T-helper 9 cell (primary cell): ENCODE data around the gene F8.
"Not testable (repeated sequence)": the region's sequence is repeated elsewhere in the genome, so short reads cannot be mapped to it uniquely, and the experiment has no call there.

Experiments used
- DNase-seq: peaks from one replicate; pipeline ENCODE4 v3.0.0-alpha.2; 2020

Gene F8

DNA sequence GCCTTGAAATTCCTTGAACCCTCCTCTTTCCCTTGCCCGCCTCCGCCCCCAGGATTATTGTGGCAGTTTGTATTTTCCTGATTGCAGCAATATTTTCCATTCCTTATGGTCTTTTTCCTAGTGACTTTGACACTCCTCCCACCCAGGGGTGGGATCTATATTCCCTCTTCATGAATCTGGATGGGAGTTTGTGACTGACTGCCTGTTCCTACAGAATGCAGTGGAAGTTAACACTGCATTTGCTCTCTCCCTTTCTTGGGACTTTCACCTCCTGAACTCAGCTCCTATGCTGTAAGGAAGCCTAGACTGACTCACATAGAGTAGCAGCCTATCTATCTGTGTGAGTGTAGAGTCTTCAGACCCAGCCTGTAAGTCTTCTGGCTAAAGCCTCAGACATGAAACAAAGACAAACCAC lies 6.4 kb upstream of the F8 start:
- no peak for DNase-seq

GRCh38 chrX:155028129-155028528 lies 5.6 kb upstream of the F8 start:
- DNase-seq: no peak

DNA sequence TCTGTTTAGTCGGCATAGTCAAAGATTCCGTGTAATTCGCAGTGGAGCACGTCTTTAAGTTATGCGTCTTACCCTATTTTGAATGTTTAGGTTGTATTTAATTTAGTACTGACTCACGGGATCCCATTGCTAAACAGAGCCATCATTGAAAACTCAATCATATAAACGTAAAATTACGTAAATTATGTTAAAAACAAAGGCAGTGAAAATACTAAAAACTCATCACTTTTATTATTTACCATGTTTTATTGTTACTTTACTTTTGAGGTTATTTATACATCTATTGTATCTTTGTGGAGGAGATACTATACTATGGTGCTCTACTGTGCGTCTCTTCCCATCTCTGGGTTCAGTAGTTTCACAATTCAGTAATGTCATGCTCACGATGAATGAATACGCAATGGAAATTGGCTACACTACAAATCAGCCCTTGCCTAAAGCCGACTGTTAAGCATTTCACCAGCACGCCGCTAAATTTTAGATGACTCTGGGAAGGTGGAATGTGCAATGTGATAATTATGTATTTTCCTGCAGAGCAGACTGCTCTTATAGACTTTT lies 5.1 kb upstream of the F8 start:
- no peak for DNase-seq

DNA sequence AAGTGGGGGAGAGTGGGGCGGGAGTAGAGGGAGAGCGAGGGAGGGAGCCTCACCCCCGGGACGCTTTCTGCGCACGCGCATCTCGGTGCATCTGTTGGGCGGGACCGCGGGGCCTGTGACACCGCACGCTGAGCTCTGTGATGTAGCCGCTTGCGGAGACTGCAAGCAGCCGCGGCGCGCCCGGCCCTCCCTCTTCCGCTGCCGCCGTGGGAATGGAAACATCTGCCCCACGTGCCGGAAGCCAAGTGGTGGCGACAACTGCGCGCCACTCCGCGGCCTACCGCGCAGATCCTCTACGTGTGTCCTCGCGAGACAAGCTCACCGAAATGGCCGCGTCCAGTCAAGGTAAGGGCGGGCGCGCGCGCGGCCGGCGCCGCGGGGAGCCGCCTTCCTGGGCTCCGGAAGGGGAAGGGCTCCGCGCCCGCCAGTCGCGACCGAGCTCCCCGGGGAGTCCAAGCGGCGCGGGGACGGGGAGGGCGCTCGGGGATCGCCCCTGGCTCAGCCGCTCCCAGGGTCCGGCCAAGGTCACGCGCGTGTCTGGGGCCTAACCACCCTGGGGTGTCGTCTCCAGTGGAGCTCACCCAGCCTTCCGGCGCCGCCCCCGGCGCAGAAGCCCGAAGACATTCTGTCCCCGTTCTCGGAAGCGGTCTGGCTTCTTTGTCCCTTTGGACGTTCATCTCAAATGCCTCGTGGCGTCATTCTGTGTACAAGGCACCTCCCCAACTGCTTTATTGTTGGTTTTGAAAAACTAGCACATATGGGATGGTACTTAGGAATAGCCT lies 4.4 kb upstream of the F8 start, which contains the start of gene FUNDC2:
TSS of gene FUNDC2 (plus strand) at position 118 of the 782 bp plus-strand sequence. CDS start at position 213, 95 bp downstream.
- peak; percentile 85 for DNase-seq

GRCh38 chrX:155026420-155026726 lies 3.9 kb upstream of the F8 start:
- no peak for DNase-seq

DNA sequence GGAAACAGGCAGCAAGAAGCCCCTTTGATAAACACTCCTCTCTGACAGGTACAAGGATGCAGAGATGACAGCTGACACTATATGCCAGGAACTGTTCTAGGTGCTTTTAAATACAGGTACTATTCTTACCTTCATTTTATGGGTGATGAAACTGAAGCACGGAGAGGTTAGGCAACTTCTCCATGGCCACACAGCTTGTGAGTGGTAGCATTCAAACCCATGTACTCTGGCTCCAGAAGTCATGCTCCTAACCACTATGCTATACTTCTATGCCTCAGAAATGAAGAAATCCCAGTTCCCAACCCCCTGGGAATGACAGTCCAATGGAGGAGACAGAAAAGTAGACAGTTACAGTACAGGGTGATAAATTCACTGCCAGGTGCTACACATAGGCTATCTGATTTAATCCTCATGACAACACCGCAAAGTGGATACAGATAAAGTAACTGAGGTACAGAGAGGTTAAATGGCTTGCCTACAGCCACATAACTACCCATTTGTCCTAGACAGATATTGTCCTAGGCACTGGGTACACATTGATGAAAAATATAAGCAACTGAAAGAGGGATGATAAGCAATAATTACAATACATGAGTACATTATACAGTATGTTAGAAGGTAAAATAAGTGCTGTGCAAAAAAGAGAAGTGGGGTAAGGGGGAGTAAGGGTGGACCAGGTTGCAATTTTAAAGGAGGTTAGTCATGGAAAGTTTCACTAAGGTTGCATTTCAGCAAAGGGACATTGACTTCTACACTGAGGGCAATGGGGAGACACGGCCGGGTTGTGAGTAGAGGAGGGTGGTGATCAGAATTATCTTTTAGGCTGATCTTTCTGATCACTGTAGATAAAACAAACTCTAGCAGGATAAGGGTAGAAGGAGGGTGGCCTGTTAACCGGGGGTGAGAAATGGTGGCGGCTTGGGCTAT lies 1.6 kb upstream of the F8 start:
- DNase-seq: no peak

DNA sequence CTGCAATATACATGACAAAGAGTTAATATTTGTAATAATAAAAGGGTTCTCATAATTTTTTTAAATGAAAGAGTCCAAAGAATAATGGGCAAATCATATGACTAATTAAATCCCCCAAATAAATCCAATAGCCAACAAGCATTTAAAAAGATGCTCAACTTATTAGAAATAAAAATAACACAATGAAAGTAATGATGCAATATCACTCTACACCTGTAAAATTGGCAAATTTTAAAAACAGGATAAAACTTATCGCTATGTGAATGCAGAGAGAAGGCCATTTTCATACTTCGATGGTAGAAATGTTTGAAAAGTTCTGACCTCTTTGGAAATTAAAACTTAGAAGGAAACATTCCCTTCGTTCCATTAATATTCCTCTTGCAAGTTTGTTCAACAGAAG lies 1.9 kb downstream of the F8 start:
- DNase-seq: no peak

DNA sequence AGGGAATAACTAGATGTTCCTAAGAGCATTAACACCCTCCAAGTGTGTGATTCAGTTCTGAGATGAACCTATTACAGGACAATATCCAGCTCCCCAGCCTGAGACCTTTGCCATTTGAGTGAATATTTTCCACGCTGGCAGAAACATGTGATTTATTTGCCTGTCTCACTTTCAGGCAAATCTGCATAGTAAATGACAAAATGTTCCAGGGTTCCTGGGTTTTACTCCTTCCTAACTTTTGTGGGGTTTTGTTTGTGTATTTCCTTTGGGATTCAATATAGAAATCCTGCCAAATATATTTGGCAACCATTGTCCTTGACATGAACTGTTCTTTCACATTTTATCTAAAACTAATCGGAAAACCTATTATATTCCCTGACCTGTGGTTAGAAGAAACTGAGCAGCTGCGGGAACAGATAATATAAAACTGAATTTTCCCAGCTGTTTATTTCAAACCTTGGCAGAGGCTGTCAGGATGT lies 12.5 kb downstream of the F8 start:
- DNase-seq: no peak

- DNase-seq: not testable (repeated sequence)
These were observed 13.9 kb downstream of the F8 start for GRCh38 chrX:155008578-155008977.

- DNase-seq: not testable (repeated sequence)
These were observed 15.4 kb downstream of the F8 start for GRCh38 chrX:155006913-155007671.

DNA sequence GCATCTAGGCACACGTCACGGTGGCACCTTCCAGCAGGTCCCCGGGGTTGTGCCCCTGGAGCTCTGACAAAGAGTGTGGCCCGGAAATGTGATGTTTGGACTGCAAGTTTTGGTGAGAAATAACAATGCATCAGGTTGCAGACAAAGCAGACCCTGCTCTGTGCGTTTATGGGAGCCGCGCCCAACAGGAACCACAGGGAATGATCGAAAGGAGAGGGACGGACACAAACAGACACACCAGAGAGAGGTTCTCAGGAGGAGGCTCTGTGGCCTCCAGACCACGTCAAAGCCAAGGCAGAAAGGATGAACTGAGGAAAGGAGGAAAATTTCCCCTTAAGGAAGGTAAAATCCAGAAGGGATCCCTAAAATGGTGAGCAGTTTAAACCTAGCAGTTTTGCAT lies 16.1 kb downstream of the F8 start:
- DNase-seq: not testable (repeated sequence)

DNA sequence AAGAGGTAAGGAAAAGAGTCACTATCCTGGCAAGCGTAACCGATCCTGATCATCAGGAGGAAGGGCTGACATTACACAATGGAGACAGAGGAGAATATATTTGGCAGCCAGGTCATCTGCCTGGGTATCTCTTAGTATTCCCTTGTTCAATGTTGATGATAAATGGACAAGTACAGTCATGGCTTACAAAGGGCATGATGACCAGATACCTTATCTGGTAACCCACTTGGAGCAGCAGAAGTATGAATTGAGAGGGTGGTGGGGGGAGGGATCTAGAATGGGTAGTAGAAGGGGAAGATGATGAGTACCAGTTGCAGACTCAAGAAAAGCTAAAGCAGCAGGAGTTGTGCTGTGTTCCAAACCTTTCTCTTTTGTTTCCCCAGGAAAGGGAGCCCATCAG lies 17.3 kb downstream of the F8 start:
- DNase-seq: no peak

DNA sequence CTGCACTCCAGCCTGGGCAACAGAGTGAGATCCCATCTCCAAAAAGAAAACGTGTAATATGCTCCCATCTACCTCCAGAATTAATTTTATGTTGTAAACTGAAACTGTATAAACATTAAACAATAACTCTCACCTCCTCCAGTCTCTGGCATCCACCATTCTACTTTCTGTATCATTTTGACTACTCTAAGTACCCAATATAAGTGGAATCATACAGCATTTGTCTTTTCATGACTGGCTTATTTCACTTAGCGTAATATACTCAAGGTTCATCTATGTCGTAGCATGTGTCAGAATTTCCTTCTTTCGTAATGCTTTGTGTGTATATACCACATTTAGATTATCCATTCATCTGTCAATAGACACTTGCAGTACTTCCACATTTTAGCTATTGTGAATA lies 20.6 kb downstream of the F8 start:
- DNase-seq: no peak

DNA sequence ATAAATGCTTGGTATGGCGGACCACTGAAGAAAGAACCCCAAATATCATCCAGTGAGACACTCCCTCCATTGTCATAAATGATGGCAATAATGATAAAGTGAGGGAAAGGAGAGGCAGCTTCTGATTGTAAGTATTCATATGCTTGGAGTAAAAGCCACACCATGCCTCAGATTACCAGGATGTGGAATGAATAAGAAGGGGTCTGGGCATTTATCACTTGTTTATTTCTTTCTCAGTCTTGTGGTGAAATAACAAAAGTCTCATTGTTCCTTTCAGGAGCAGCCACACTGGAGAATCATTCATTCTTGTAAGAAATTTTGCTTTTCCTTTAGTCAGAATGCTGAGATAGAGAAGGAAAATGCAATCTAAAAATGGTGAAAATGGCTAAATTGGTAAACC lies 21.7 kb downstream of the F8 start:
- no peak for DNase-seq

DNA sequence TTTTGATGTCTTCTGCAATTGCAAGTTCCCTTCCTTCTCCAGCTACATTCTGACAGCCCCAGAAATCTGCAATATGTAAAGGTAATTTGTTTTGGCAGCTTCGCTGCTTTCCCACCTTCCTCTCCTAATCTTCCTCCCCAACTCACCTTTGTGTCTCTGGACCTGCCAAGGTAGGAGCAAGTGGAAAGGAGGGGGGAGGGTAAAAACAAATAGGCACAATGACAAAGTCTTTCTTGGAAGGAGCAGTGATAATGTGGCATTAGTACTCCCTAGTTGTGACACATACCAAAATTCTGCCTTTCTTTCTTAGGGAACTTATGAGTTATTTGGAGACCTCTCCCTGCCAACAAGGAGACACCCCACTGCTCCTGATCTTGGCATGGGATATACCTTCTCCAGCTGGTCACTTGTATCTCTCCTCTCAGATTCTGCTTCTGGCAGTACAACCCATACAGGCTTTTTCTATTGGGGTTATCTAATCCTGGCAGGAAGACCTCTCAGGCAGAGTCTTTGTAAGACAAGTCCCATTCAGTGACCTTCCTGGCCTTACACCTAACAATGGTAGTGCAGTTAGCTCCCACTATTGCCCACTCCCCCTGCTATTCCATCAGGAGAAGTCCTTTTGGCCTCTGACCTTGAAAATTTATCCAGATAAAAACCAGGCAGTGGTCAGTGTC lies 24.2 kb downstream of the F8 start:
- DNase-seq: no peak

GRCh38 chrX:154991476-154991875 lies 31.0 kb downstream of the F8 start:
- DNase-seq: no peak

- DNase-seq: no peak
These were observed 31.5 kb downstream of the F8 start for GRCh38 chrX:154991039-154991438.

GRCh38 chrX:154990496-154990895 lies 32.0 kb downstream of the F8 start:
- DNase-seq: no peak

- no peak for DNase-seq
These were observed 33.8 kb downstream of the F8 start for GRCh38 chrX:154988719-154989118.

DNA sequence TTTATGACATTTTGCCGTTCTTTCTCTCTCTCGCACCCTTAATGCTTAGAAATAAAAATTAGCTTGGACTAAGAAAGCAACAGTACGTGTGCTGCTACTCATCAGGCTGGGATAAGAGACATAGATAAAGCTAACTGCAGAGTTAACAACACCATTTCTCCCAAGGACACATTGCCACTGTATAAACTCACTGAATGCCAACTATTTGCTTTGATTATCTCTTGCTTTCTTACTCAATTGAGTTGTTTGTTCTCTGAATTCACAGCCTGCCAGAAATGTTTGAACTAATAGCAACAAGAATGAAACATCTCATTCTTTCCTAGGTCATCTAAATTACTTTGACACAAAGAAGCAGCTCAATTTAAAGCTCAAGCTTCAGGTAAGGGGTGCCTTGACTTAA lies 34.6 kb downstream of the F8 start:
- no peak for DNase-seq

DNA sequence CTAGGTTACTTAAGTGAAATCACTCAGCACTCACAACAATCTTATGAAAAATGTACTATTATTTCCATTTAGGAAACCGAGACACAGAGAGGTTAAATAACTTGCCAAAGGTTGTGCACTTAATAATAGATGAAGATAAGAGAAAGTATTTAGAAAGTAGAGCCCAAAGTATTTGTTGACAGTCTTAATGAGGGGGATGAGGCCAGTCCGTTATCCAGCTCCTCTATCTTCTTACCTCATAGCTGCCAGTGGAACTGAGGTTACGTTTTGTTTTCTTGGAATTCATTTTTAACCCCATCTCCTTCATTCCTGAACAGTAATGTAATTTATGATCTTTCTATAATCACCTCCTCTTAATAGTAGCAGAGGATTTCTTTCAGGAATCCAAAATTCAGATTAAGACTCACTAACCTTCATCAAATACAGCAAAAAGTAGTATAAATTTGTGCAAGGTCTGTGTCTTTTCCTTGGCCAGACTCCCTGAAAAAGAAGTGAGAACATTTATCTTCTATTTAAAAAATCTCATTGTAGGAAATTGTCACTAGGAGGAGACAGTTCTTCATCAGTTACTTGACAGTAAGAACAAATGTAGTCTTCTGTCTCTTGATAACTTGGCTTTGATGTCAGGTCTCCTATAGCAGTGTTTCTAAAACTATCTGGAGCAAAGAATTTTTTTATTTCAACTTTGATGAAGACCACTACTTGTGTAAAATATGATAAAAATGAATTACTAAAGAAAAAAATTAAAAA lies 35.5 kb downstream of the F8 start:
- no peak for DNase-seq

GRCh38 chrX:154981116-154981411 lies 41.5 kb downstream of the F8 start:
- DNase-seq: no peak
